ENCODE results near the gene TMEM74B. TPM values are rescaled to one million over a fixed set of nuclear protein-coding genes. Genes with fewer than 3 reads are reported as not detected.

TMEM74B gene
- total and polyA plus RNA-seq, 9 of the 15 experiments (the other 6 are each of a cell fraction or from before 2014, with no cell fraction given), result 0.24 to 19.0 (median 7.5) TPM

GRCh38 chr20:1225783-1226654 is 41.2 kb upstream of the TMEM74B start, which contains the start of gene RAD21L1:
Gene RAD21L1, plus strand, starts transcription at chr20:1226044. Its CDS starts 2,410 bp downstream, at chr20:1228454.
- intact Hi-C loops (cut with micrococcal nuclease), result no loop called here
- no peak for TF ChIP-seq TAF7 (tag; IDR thresholded peaks at IDR 0.05)
- TF ChIP-seq KDM5B (IDR thresholded peaks at IDR 0.05; ENCODE audit: insufficient replicate concordance, low read depth, low read length), result no peak
- TF ChIP-seq ZBTB7A (IDR thresholded peaks at IDR 0.05; ENCODE audit: borderline replicate concordance, control insufficient read depth, low read depth, low read length), result peak; percentile 66; the same call in 1 of the 2 replicates
- no peak for TF ChIP-seq SMAD3 (CRISPR knock-in tag; conservative IDR thresholded peaks at IDR 0.05)
- TF ChIP-seq NRF1 (conservative IDR thresholded peaks at IDR 0.05 in 1 of 2, IDR thresholded peaks at IDR 0.05 in 1 of 2), result peak; percentile 30 to 36; a peak in 2 of 4 replicates
- 0 out of 2 replicates have a peak, but pooled peaks have one; percentile 32 for TF ChIP-seq SP1 (CRISPR knock-in tag; IDR thresholded peaks at IDR 0.05)
- no peak for TF ChIP-seq CGGBP1 (CRISPR knock-in tag; IDR thresholded peaks at IDR 0.05)
- no peak for TF ChIP-seq CTCFL (IDR thresholded peaks at IDR 0.05; ENCODE audit: borderline replicate concordance, insufficient read depth, low read depth, low read length, poor library complexity, severe bottlenecking)
- TF ChIP-seq POLR2AphosphoS5 (IDR thresholded peaks at IDR 0.05; ENCODE audit: control insufficient read depth, insufficient read depth, low read depth, low read length), result peak; percentile 62
- TF ChIP-seq NFE2L1 (tag; IDR thresholded peaks at IDR 0.05; ENCODE audit: borderline replicate concordance, low read depth), result no peak
- TF ChIP-seq SIN3B (IDR thresholded peaks at IDR 0.05; ENCODE audit: low read depth), result no peak
- no peak for TF ChIP-seq GTF3C2 (IDR thresholded peaks at IDR 0.05; ENCODE audit: borderline replicate concordance, extremely low read depth, insufficient read length)

More at GRCh38 chr20:1225783-1226654, 41.2 kb upstream of the TMEM74B start, which contains the start of gene RAD21L1:
- ChIA-PET CTCF (ENCODE audit: low intra/inter-chr PET ratio) (interaction anchor here (0.7 to 1.2 kb wide), 2 partner anchors 274 to 277 kb away, joined by 3 read pairs; no protein-coding TSS in a partner anchor), POLR2A (interaction anchor here (0.6 to 0.7 kb wide), 2 partner anchors 101 to 896 kb away, joined by 3 read pairs; no protein-coding TSS in a partner anchor)
- Histone ChIP-seq H3K4me3 (peak within 1 kb of the TSS; percentile 83), H2AFZ (ENCODE audit: low read depth, low read length) (peak within 1 kb of the TSS; percentile 77), H4K20me1 (replicated peaks; ENCODE audit: control insufficient read depth, insufficient read depth, low read length) (no peaks in the 10 kb centered on the region), H3K9ac (ENCODE audit: insufficient read depth in 1 of 2, low read depth in 2 of 2, low read length in 2 of 2) (peak within 1 kb of the TSS; percentile 82 to 97), H3K9me1 (ENCODE audit: control insufficient read depth, insufficient read depth, low read length) (no peaks in the 10 kb centered on the region), H3K79me2 (ENCODE audit: control insufficient read depth, insufficient read depth, low read length) (peaks cover 3% of the 10 kb centered on the region; the same call in 1 of the 3 replicates), H3K4me2 (ENCODE audit: insufficient read depth, low read length) (peak within 1 kb of the TSS; percentile 86), H3K4me1 (replicated peaks in 1 of 2; ENCODE audit: control insufficient read depth in 2 of 2, insufficient read depth in 2 of 2, low read length in 2 of 2) (peaks cover 0 to 18% of the 10 kb centered on the region in 2 experiments; a peak in 4 of 5 replicates), H3K36me3 (ENCODE audit: control insufficient read depth, insufficient read depth, low read length) (no peaks in the 10 kb centered on the region), H3K27me3 (ENCODE audit: control insufficient read depth in 2 of 2, insufficient read depth in 2 of 2, low read length in 2 of 2) (no peaks in the 10 kb centered on the region), H3K27ac (ENCODE audit: extremely low read depth, low read depth, low read length) (peak within 1 kb of the TSS; percentile 79), H3K9me3 (replicated peaks; ENCODE audit: control insufficient read depth, insufficient read depth, low read depth, low read length) (no peaks in the 10 kb centered on the region)
- FAIRE-seq (no peak), ATAC-seq (peak; percentile 87), DNase-seq (ENCODE audit: extremely low read depth in 1 of 4, low spot score in 3 of 4) (peak in 3 of 4 experiments; percentile 64 to 98 (median 97))
- no TSS peak for BruUV-seq (replicated peaks)
- in situ Hi-C loops (cut with MboI), result no loop called here
- 0% methylated on average over 8 of the region's 88 CpGs for WGBS (ENCODE audit: insufficient coverage, low coverage, missing lambda C conversion rate)

All from K562 (cell line).